ENCODE measurements around the gene METRN. TPM values are rescaled to one million over a fixed set of nuclear protein-coding genes. Genes with fewer than 3 reads are reported as not detected.

The METRN gene
- total and polyA plus RNA-seq, 12 donors, result 51.4 to 103 (median 60.5) TPM

GRCh38 chr16:728131-728889 lies 13.4 kb downstream of the METRN start:
- H3K4me3 ChIP-seq, result peak overlapping the region; percentile 44 to 70 (median 56)
- H3K27ac ChIP-seq, result peak overlapping the region in 2 of 10 donors; percentile 39 to 58
- peaks cover 12 to 29% (median 24%) of the 10 kb centered on the region in 9 donors for H3K4me1 ChIP-seq
- TF ChIP-seq CTCF (IDR thresholded peaks at IDR 0.05), result no peak
- intact Hi-C loops (cut with DNase I), result no loop called here
- DNase-seq, result peak in 1 of 2 donors; percentile 66
- H3K27me3 ChIP-seq, result peaks cover 0 to 32% (median 23%) of the 10 kb centered on the region in 7 donors
- peaks cover 0 to 35% (median 7%) of the 10 kb centered on the region in 9 donors for H3K36me3 ChIP-seq
- ATAC-seq, result peak; percentile 15 to 61 (median 30)
- WGBS, 2 donors, result 1 to 2% methylated on average over 66 to 80 of the region's 80 CpGs
- H3K9me3 ChIP-seq, result no peaks in the 10 kb centered on the region

GRCh38 chr16:728890-729744 lies 14.2 kb downstream of the METRN start:
- intact Hi-C loops (cut with DNase I), result no loop called here
- ATAC-seq (peak in 1 of 8 donors; percentile 3), DNase-seq (no peak)
- TF ChIP-seq CTCF (IDR thresholded peaks at IDR 0.05), result no peak
- H3K9me3 ChIP-seq, result no peaks in the 10 kb centered on the region
- H3K27ac ChIP-seq, result no peak overlapping the region
- peaks cover 12 to 29% (median 24%) of the 10 kb centered on the region in 9 donors for H3K4me1 ChIP-seq
- H3K36me3 ChIP-seq, result peaks cover 0 to 43% (median 10%) of the 10 kb centered on the region in 9 donors
- H3K4me3 ChIP-seq, result peak overlapping the region in 3 of 10 donors; percentile 56 to 70 (median 61)
- WGBS, 2 donors, result 64 to 67% methylated on average over 53 to 55 of the region's 55 CpGs
- peaks cover 0 to 32% (median 23%) of the 10 kb centered on the region in 7 donors for H3K27me3 ChIP-seq

- Histone ChIP-seq H3K36me3 (peaks cover 0 to 52% (median 10%) of the 10 kb centered on the region in 9 donors), H3K9me3 (no peaks in the 10 kb centered on the region), H3K27ac (no peak overlapping the region), H3K4me3 (no peak overlapping the region), H3K27me3 (peaks cover 0 to 32% (median 23%) of the 10 kb centered on the region in 7 donors), H3K4me1 (peaks cover 12 to 29% (median 24%) of the 10 kb centered on the region in 9 donors)
- ATAC-seq (no peak), DNase-seq (no peak)
- no peak for TF ChIP-seq CTCF (IDR thresholded peaks at IDR 0.05)
- WGBS, 2 donors, result 89 to 91% methylated on average over 37 of the region's 37 CpGs
- intact Hi-C loops (cut with DNase I), result no loop called here
Observed at GRCh38 chr16:729768-730665, 15.1 kb downstream of the METRN start.
